SK-N-SH (cell line): ENCODE measurements around the gene ARMC8. TPM values are rescaled to one million over a fixed set of nuclear protein-coding genes. Genes with fewer than 3 reads are reported as not detected.

Source experiments
- CTCF ChIA-PET: fragments of 300-600, 350-600 bp; formaldehyde crosslinking; extraction: SDS; loops from one replicate; lab custom pipeline; 2021; lab: Yijun Ruan, JAX
- POLR2A ChIA-PET: fragments of 350-600 bp; sonication (Branson Sonifier 250); formaldehyde crosslinking; extraction: SDS; loops from one replicate; lab custom pipeline; 2020; ENCODE audit warnings: antibody characterized with exemption, inconsistent platforms; lab: Yijun Ruan, JAX
- DNase-seq: peaks from one replicate; pipeline ENCODE4 v3.0.0; 2012
- H2AFZ ChIP-seq: fragments of 200-600 bp; sonication (generic); 2 replicates; pipeline ENCODE4 v1.8.1; 2016; ENCODE audit warnings: antibody characterized with exemption, mild to moderate bottlenecking, low read depth
- H3F3A ChIP-seq: fragments of 200-600 bp; sonication (generic); replicated peaks from 2 replicates; pipeline ENCODE3; 2016; ENCODE audit warnings: antibody characterized with exemption, mild to moderate bottlenecking; ENCODE audit not compliant: insufficient read depth
- H3K27ac ChIP-seq, 2 experiments: fragments of 200-500 bp in 1 of 2; fragments of 200-600 bp in 1 of 2; sonication (Bioruptor generic) in 1 of 2; sonication (generic), shearing (Covaris generic) in 1 of 2; 2 replicates each; pipeline versions ENCODE4 v1.5.1 to v1.6.1; 2014 to 2016; ENCODE audit warnings: low read depth in 2 of 2, inconsistent platforms in 1 of 2, low read length in 1 of 2, mild to moderate bottlenecking in 1 of 2, mixed read lengths in 1 of 2
- H3K27me3 ChIP-seq: fragments of 200-600 bp; sonication (generic), shearing (Covaris generic); 2 replicates; pipeline ENCODE4 v1.6.1; 2016; ENCODE audit warnings: mixed run types; ENCODE audit not compliant: insufficient read depth
- H3K36me3 ChIP-seq, 2 experiments: fragments of 200-500 bp in 1 of 2; fragments of 200-600 bp in 1 of 2; sonication (Bioruptor generic) in 1 of 2; sonication (generic) in 1 of 2; replicated peaks in 1 of 2; 2 replicates each; pipeline versions ENCODE3 to v1.5.1; 2014 to 2016; ENCODE audit warnings: low read length in 1 of 2, mild to moderate bottlenecking in 1 of 2; ENCODE audit not compliant: insufficient read depth in 2 of 2, control insufficient read depth in 1 of 2
- H3K4me1 ChIP-seq, 2 experiments: fragments of 200-500 bp in 1 of 2; fragments of 200-600 bp in 1 of 2; sonication (Bioruptor generic) in 1 of 2; sonication (generic), shearing (Covaris generic) in 1 of 2; 2 replicates each; pipeline versions ENCODE4 v1.5.1 to v1.6.1; 2014 to 2016; ENCODE audit warnings: low read depth in 1 of 2, low read length in 1 of 2, mixed run types in 1 of 2; ENCODE audit not compliant: insufficient read depth in 2 of 2, control insufficient read depth in 1 of 2
- H3K4me2 ChIP-seq: fragments of 200-600 bp; sonication (generic), shearing (Covaris generic); 2 replicates; pipeline ENCODE4 v1.6.1; 2017; ENCODE audit warnings: mixed run types
- H3K4me3 ChIP-seq, 2 experiments: fragments of 200-500 bp in 1 of 2; fragments of 200-600 bp in 1 of 2; sonication (Bioruptor generic) in 1 of 2; sonication (generic), shearing (Covaris generic) in 1 of 2; 2 replicates each; pipeline versions ENCODE4 v1.5.1 to v1.8.1; 2014 to 2016; ENCODE audit warnings: low read depth in 2 of 2, inconsistent platforms in 1 of 2, low read length in 1 of 2, mild to moderate bottlenecking in 1 of 2, mixed read lengths in 1 of 2, moderate library complexity in 1 of 2
- H3K79me2 ChIP-seq: fragments of 200-600 bp; sonication (generic); 2 replicates; pipeline ENCODE4 v1.8.1; 2017; ENCODE audit warnings: mild to moderate bottlenecking; ENCODE audit not compliant: insufficient read depth
- H3K9ac ChIP-seq: fragments of 200-600 bp; sonication (generic); 2 replicates; pipeline ENCODE4 v1.6.1; 2017; ENCODE audit warnings: mixed run types
- H3K9me2 ChIP-seq: fragments of 200-600 bp; sonication (generic); 2 replicates; pipeline ENCODE4 v1.6.1; 2017; ENCODE audit warnings: mixed run types
- H3K9me3 ChIP-seq: fragments of 200-600 bp; sonication (generic); 2 replicates; pipeline ENCODE4 v1.6.1; 2017; ENCODE audit warnings: mixed run types, mild to moderate bottlenecking, moderate library complexity
- H4K20me1 ChIP-seq: fragments of 200-600 bp; sonication (generic); 2 replicates; pipeline ENCODE4 v1.6.1; 2017; ENCODE audit warnings: mild to moderate bottlenecking, mixed run types; ENCODE audit not compliant: insufficient read depth
- FOSL2 ChIP-seq: IDR thresholded peaks from 2 replicates; pipeline ENCODE4 v1.4.0; 2012; ENCODE audit warnings: low read depth, mild to moderate bottlenecking, moderate library complexity, borderline replicate concordance
- FOXJ3 ChIP-seq: sonication (generic); formaldehyde crosslinking; IDR thresholded peaks from 2 replicates; pipeline ENCODE4 v1.5.1; 2020; ENCODE audit warnings: mild to moderate bottlenecking, missing genetic modification reagents
- GABPA ChIP-seq: IDR thresholded peaks from 2 replicates; pipeline ENCODE4 v1.4.0; 2012; ENCODE audit warnings: low read depth, mild to moderate bottlenecking
- GATA2 ChIP-seq: sonication (generic); formaldehyde crosslinking; IDR thresholded peaks from 2 replicates; pipeline ENCODE4 v1.5.0; 2020; ENCODE audit warnings: mild to moderate bottlenecking, missing genetic modification reagents
- IRF3 ChIP-seq: fragments of 150-350 bp; IDR thresholded peaks from 2 replicates; pipeline ENCODE4 v1.6.1; 2016; ENCODE audit warnings: mild to moderate bottlenecking, low read depth, low read length
- MXI1 ChIP-seq: IDR thresholded peaks from 2 replicates; pipeline ENCODE4 v1.6.1; 2012; ENCODE audit warnings: mild to moderate bottlenecking, low read depth, low read length, improper control_type of control experiment
- NFIC ChIP-seq: IDR thresholded peaks from 2 replicates; pipeline ENCODE4 v1.4.0; 2012; ENCODE audit warnings: borderline replicate concordance
- PBX3 ChIP-seq: IDR thresholded peaks from 2 replicates; pipeline ENCODE4; 2012
- RCOR1 ChIP-seq: fragments of 150-350 bp; IDR thresholded peaks from 2 replicates; pipeline ENCODE4 v1.6.1; 2017; ENCODE audit warnings: antibody characterized with exemption, low read length
- TAF1 ChIP-seq: IDR thresholded peaks from 2 replicates; pipeline ENCODE4 v1.6.1; 2012; ENCODE audit warnings: low read depth, mild to moderate bottlenecking, low read length, moderate library complexity, borderline replicate concordance
- USF1 ChIP-seq: IDR thresholded peaks from 2 replicates; pipeline ENCODE4 v1.4.0; 2012; ENCODE audit warnings: low read depth, borderline replicate concordance
- YY1 ChIP-seq: IDR thresholded peaks from 2 replicates; pipeline ENCODE4 v1.4.0; 2012; ENCODE audit warnings: low read depth, mild to moderate bottlenecking
- ZBTB33 ChIP-seq: IDR thresholded peaks from 2 replicates; pipeline ENCODE4 v1.4.0; 2012; ENCODE audit warnings: low read depth, borderline replicate concordance
- WGBS: methylation state at CpG from one replicate; pipeline ENCODE4 v1.1.6; 2017; ENCODE audit warnings: low lambda C conversion rate; 5-methylcytosine and 5-hydroxymethylcytosine counted together
- polyA plus RNA-seq, 3 experiments: library from polyadenylated mRNA; depleted of rRNA; stranded (reverse); fragments of >200 nt; gene quantifications; 2 replicates each; pipeline ENCODE4 v1.2.3, GENCODE V29; 2012

The ARMC8 gene
- polyA plus RNA-seq, 1 of the 3 experiments (the other 2 are of a cell fraction) = 35.5 TPM

GRCh38 chr3:138329127-138329983 is 142.3 kb downstream of the ARMC8 start, which contains the start of gene NME9 (continued):
- TF ChIP-seq USF1 = no peak
- TF ChIP-seq FOXJ3 (CRISPR knock-in tag) = no peak
- TF ChIP-seq TAF1 = no peak
- no peak for TF ChIP-seq FOSL2
- TF ChIP-seq RCOR1 = no peak
- TF ChIP-seq IRF3 = no peak
- TF ChIP-seq GATA2 = no peak
- no peak for TF ChIP-seq GABPA
- TF ChIP-seq MXI1 = no peak
- no peak for TF ChIP-seq NFIC
- TF ChIP-seq YY1 = no peak
- TF ChIP-seq, all 33 proteins: peak for 7

- H3K9me2 ChIP-seq = no peaks in the 10 kb centered on the region
- peaks cover 7% of the 10 kb centered on the region for H3F3A ChIP-seq
- no peaks in the 10 kb centered on the region for H3K79me2 ChIP-seq
- H3K27me3 ChIP-seq = no peaks in the 10 kb centered on the region
- CTCF ChIA-PET = interaction anchor here (1.9 to 4.8 kb wide), 5 partner anchors 14 to 585 kb away, joined by 5 to 27 read pairs (median 11); partner anchors contain the start of gene MRAS
- TF ChIP-seq ZBTB33 = no peak
- peak; percentile 71 for TF ChIP-seq PBX3
- no peaks in the 10 kb centered on the region for H3K36me3 ChIP-seq
- 2% methylated on average over 6 of the region's 7 CpGs for WGBS
- DNase-seq = no peak
- H3K4me1 ChIP-seq = peaks cover 3 to 5% of the 10 kb centered on the region in 2 experiments; a peak in 2 of 4 replicates
- POLR2A ChIA-PET = interaction anchor here (1.3 kb wide), 1 partner anchor 18 kb away, joined by 4 read pairs; the partner anchor contains the start of gene MRAS
- H3K9ac ChIP-seq = no peak overlapping the region
- H3K27ac ChIP-seq = peak overlapping the region in 1 of 2 experiments; percentile 62; a peak in 1 of 4 replicates
- peak overlapping the region; percentile 87 for H3K4me3 ChIP-seq
- H4K20me1 ChIP-seq = no peaks in the 10 kb centered on the region
- H3K9me3 ChIP-seq = no peaks in the 10 kb centered on the region
- peak overlapping the region; percentile 99 for H3K4me2 ChIP-seq
- peak overlapping the region; percentile 99 for H2AFZ ChIP-seq
Observed at GRCh38 chr3:138329984-138330293, 142.8 kb downstream of the ARMC8 start.
